ENCODE measurements around the gene DENND2D.

The DENND2D gene

GRCh38 chr1:111183308-111184069, 17.0 kb downstream of the DENND2D start:
- Histone ChIP-seq H3K4me3 (ENCODE audit: low read depth, low read length) (no peak overlapping the region), H3K27me3 (ENCODE audit: insufficient read depth, low read depth, severe bottlenecking) (no peaks in the 10 kb centered on the region), H3K27ac (no peak overlapping the region), H3K9me3 (ENCODE audit: severe bottlenecking) (no peaks in the 10 kb centered on the region), H3K36me3 (peaks cover 10% of the 10 kb centered on the region)
- no peak for DNase-seq
- TF ChIP-seq CTCF (IDR thresholded peaks at IDR 0.05; ENCODE audit: low read depth, low read length): no peak

- Histone ChIP-seq H3K27ac (no peak overlapping the region), H3K4me3 (ENCODE audit: low read depth, low read length) (no peak overlapping the region), H3K27me3 (ENCODE audit: insufficient read depth, low read depth, severe bottlenecking) (no peaks in the 10 kb centered on the region), H3K9me3 (ENCODE audit: severe bottlenecking) (no peaks in the 10 kb centered on the region), H3K36me3 (peaks cover 10% of the 10 kb centered on the region)
- TF ChIP-seq CTCF (IDR thresholded peaks at IDR 0.05; ENCODE audit: low read depth, low read length): no peak
- DNase-seq: no peak
Observed at GRCh38 chr1:111182052-111182451, 18.4 kb downstream of the DENND2D start.

- Histone ChIP-seq H3K27me3 (ENCODE audit: insufficient read depth, low read depth, severe bottlenecking) (no peaks in the 10 kb centered on the region), H3K36me3 (peaks cover 13% of the 10 kb centered on the region), H3K27ac (no peak overlapping the region), H3K4me3 (ENCODE audit: low read depth, low read length) (no peak overlapping the region), H3K9me3 (ENCODE audit: severe bottlenecking) (no peaks in the 10 kb centered on the region)
- DNase-seq: no peak
- no peak for TF ChIP-seq CTCF (IDR thresholded peaks at IDR 0.05; ENCODE audit: low read depth, low read length)
Observed at GRCh38 chr1:111179968-111180533, 20.4 kb downstream of the DENND2D start.

- no peak overlapping the region for H3K27ac ChIP-seq
- H3K27me3 ChIP-seq (ENCODE audit: insufficient read depth, low read depth, severe bottlenecking): no peaks in the 10 kb centered on the region
- H3K4me3 ChIP-seq (ENCODE audit: low read depth, low read length): no peak overlapping the region
- no peak for TF ChIP-seq CTCF (IDR thresholded peaks at IDR 0.05; ENCODE audit: low read depth, low read length)
- peaks cover 6% of the 10 kb centered on the region for H3K36me3 ChIP-seq
- no peak for DNase-seq
- no peaks in the 10 kb centered on the region for H3K9me3 ChIP-seq (ENCODE audit: severe bottlenecking)
Observed at GRCh38 chr1:111176678-111177077, 23.8 kb downstream of the DENND2D start.

- Histone ChIP-seq H3K27ac (no peak overlapping the region), H3K36me3 (peaks cover 6% of the 10 kb centered on the region), H3K4me3 (ENCODE audit: low read depth, low read length) (no peak overlapping the region), H3K9me3 (ENCODE audit: severe bottlenecking) (no peaks in the 10 kb centered on the region), H3K27me3 (ENCODE audit: insufficient read depth, low read depth, severe bottlenecking) (no peaks in the 10 kb centered on the region)
- DNase-seq: no peak
- no peak for TF ChIP-seq CTCF (IDR thresholded peaks at IDR 0.05; ENCODE audit: low read depth, low read length)
Observed at GRCh38 chr1:111175349-111175748, 25.1 kb downstream of the DENND2D start.
